ENCODE data around the gene ARHGEF28. TPM values are rescaled to one million over a fixed set of nuclear protein-coding genes. Genes with fewer than 3 reads are reported as not detected.

Gene ARHGEF28
- total RNA-seq, 1 experiment from 2014 or later: 6.1 TPM

DNA sequence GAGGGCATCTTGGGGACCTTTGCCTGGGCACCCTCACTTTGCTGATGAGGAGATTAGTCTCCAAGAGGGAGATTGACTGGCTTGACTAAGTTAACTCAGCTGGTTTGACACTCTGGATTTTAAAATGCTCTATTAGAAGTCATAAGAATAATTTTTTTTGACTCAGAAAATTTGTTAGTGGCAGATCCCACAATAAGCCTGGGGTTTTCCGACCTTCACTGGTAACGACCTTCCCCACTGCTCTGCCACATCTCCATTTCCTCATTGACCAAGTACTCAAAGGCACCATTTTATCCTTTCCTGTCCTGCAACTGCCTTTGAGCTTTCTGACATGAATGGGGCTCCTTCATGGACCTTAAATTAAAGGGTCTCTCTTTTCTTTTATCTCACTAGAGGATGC lies 67.0 kb downstream of the ARHGEF28 start:
- intact Hi-C loops (cut with micrococcal nuclease): loop anchor here (1.0 kb wide), 1 partner anchor 102 kb away; no protein-coding TSS in a partner anchor
- H3K9me2 ChIP-seq (ENCODE audit: insufficient read depth): no peaks in the 10 kb centered on the region
- H3K27me3 ChIP-seq (ENCODE audit: insufficient read depth, low read length): no peaks in the 10 kb centered on the region
- ATAC-seq (no peak), DNase-seq (ENCODE audit: low read depth, low spot score) (no peak)
- no peak overlapping the region for H2AFZ ChIP-seq (ENCODE audit: low read depth, low read length, poor library complexity, severe bottlenecking)
- RAD21 ChIA-PET (ENCODE audit: low non-redundant PET in 1 of 2, low total read pairs in 2 of 2, uncharacterized antibody in 2 of 2, unreplicated experiment in 2 of 2): interaction anchor here in 1 of 2 experiments (1.8 kb wide), 1 partner anchor 102 kb away, joined by 6 read pairs; no protein-coding TSS in a partner anchor
- CTCF ChIA-PET: interaction anchor here (0.7 to 3.8 kb wide), 8 partner anchors 10 to 102 kb away, joined by 3 to 31 read pairs (median 3); no protein-coding TSS in a partner anchor
- H3K4me1 ChIP-seq (ENCODE audit: control insufficient read depth in 1 of 2, insufficient read depth in 2 of 2, low read length in 2 of 2): peaks cover 9 to 10% of the 10 kb centered on the region in 2 experiments; a peak in 3 of 4 replicates
- no peaks in the 10 kb centered on the region for H3K79me2 ChIP-seq (ENCODE audit: insufficient read depth, low read length)
- no peak overlapping the region for H3K4me3 ChIP-seq (replicated peaks in 1 of 2; ENCODE audit: low read depth in 1 of 2, low read length in 2 of 2)
- no peaks in the 10 kb centered on the region for H3K36me3 ChIP-seq (ENCODE audit: control insufficient read depth in 1 of 2, insufficient read depth in 2 of 2, low read length in 2 of 2)
- POLR2A ChIA-PET: interaction anchor here (1.0 kb wide), 1 partner anchor 18 kb away, joined by 3 read pairs; no protein-coding TSS in a partner anchor
- TF ChIP-seq ZFX (IDR thresholded peaks at IDR 0.05): no peak
- TF ChIP-seq, protein P1, sequence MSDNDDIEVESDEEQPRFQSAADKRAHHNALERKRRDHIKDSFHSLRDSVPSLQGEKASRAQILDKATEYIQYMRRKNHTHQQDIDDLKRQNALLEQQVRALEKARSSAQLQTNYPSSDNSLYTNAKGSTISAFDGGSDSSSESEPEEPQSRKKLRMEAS (IDR thresholded peaks at IDR 0.05): no peak
- no peak for TF ChIP-seq YY1 (IDR thresholded peaks at IDR 0.05; ENCODE audit: extremely low read depth, insufficient replicate concordance, low read depth, low read length)
- TF ChIP-seq SP1 (IDR thresholded peaks at IDR 0.05; ENCODE audit: low read depth): no peak
- no peak for TF ChIP-seq EGR1 (IDR thresholded peaks at IDR 0.05; ENCODE audit: low read depth)
- TF ChIP-seq EZH2phosphoT487 (IDR thresholded peaks at IDR 0.05; ENCODE audit: borderline replicate concordance): no peak
- TF ChIP-seq SRF (IDR thresholded peaks at IDR 0.05; ENCODE audit: low read depth): no peak
- no peak for TF ChIP-seq SIN3A (IDR thresholded peaks at IDR 0.05; ENCODE audit: low read depth)
- TF ChIP-seq, protein P2, sequence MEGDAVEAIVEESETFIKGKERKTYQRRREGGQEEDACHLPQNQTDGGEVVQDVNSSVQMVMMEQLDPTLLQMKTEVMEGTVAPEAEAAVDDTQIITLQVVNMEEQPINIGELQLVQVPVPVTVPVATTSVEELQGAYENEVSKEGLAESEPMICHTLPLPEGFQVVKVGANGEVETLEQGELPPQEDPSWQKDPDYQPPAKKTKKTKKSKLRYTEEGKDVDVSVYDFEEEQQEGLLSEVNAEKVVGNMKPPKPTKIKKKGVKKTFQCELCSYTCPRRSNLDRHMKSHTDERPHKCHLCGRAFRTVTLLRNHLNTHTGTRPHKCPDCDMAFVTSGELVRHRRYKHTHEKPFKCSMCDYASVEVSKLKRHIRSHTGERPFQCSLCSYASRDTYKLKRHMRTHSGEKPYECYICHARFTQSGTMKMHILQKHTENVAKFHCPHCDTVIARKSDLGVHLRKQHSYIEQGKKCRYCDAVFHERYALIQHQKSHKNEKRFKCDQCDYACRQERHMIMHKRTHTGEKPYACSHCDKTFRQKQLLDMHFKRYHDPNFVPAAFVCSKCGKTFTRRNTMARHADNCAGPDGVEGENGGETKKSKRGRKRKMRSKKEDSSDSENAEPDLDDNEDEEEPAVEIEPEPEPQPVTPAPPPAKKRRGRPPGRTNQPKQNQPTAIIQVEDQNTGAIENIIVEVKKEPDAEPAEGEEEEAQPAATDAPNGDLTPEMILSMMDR (IDR thresholded peaks at IDR 0.05 in 2 of 3, conservative IDR thresholded peaks at IDR 0.05 in 1 of 3; ENCODE audit: borderline replicate concordance in 1 of 3, insufficient read depth in 1 of 3, low read depth in 2 of 3, low read length in 2 of 3): no peak
- no peak for TF ChIP-seq JUND (IDR thresholded peaks at IDR 0.05)
- no peak for TF ChIP-seq FOSL1 (IDR thresholded peaks at IDR 0.05; ENCODE audit: low read depth)
- H3K27ac ChIP-seq (ENCODE audit: low read depth, low read length): no peak overlapping the region
- H4K20me1 ChIP-seq (ENCODE audit: insufficient read depth): no peaks in the 10 kb centered on the region
- H3K4me2 ChIP-seq (ENCODE audit: low read length): no peak overlapping the region
- H3K9ac ChIP-seq (ENCODE audit: low read length): no peak overlapping the region
- H3K9me3 ChIP-seq (ENCODE audit: control insufficient read depth in 1 of 2, insufficient read depth in 1 of 2, low read depth in 1 of 2, low read length in 2 of 2): no peaks in the 10 kb centered on the region
- no TSS peak for BruUV-seq (replicated peaks)
